Upper lobe of left lung (tissue), 6 donors: Measurements from ENCODE around the gene CELF5. TPM values are rescaled to one million over a fixed set of nuclear protein-coding genes. Genes with fewer than 3 reads are reported as not detected.

Experiments
- ATAC-seq, 2 donors: fragments of 200-7000 bp; cut with Tn5 transposase; one replicate each; pipeline ENCODE4 v1.9.1; 2022; ENCODE audit warnings: mild to moderate bottlenecking in 2 of 2, moderate library complexity in 2 of 2; ENCODE audit not compliant: low FRiP score in 2 of 2
- DNase-seq, 2 donors: peaks; one replicate each; pipeline ENCODE4 v3.0.0-alpha.2; 2019 to 2020
- H3K27ac ChIP-seq, 4 donors: fragments of 200-600 bp; sonication (generic); one replicate each; pipeline ENCODE4 v1.5.1; 2016 to 2019
- H3K27me3 ChIP-seq, 4 donors: fragments of 200-600 bp; sonication (generic); one replicate each; pipeline ENCODE4 v1.5.1; 2017 to 2019
- H3K36me3 ChIP-seq, 4 donors: fragments of 200-600 bp; sonication (generic); one replicate each; pipeline ENCODE4 v1.5.1; 2016 to 2019
- H3K4me1 ChIP-seq, 4 donors: fragments of 200-600 bp; sonication (generic); one replicate each; pipeline ENCODE4 v1.5.1; 2018 to 2019
- H3K4me3 ChIP-seq, 4 donors: fragments of 200-600 bp; sonication (generic); one replicate each; pipeline ENCODE4 v1.5.1; 2017 to 2019; ENCODE audit warnings: mild to moderate bottlenecking in 2 of 4, moderate library complexity in 1 of 4
- H3K9me3 ChIP-seq, 4 donors: fragments of 200-600 bp; sonication (generic); one replicate each; pipeline ENCODE4 v1.5.1; 2018 to 2019
- CTCF ChIP-seq, 6 experiments: fragments of 450-650 bp in 4 of 6; fragments of 200-600 bp in 2 of 6; sonication (generic) in 2 of 6; IDR thresholded peaks; one replicate each; pipeline ENCODE4 v1.5.1; 2016 to 2019; ENCODE audit warnings: antibody characterized with exemption in 6 of 6
- EP300 ChIP-seq, 4 donors: sonication (generic); formaldehyde crosslinking; IDR thresholded peaks; one replicate each; pipeline ENCODE4 v1.5.1; 2017; ENCODE audit warnings: antibody characterized with exemption in 4 of 4, control low read depth in 2 of 4
- POLR2A ChIP-seq, 4 donors: fragments of 450-650 bp; IDR thresholded peaks; one replicate each; pipeline ENCODE4 v1.5.1; 2016 to 2017; ENCODE audit warnings: antibody characterized with exemption in 4 of 4, mild to moderate bottlenecking in 2 of 4
- POLR2AphosphoS5 ChIP-seq, 2 donors: sonication (generic); formaldehyde crosslinking; IDR thresholded peaks; one replicate each; pipeline ENCODE4 v1.5.1; 2017; ENCODE audit warnings: antibody characterized with exemption in 2 of 2
- WGBS, 2 donors: methylation state at CpG; one replicate each; pipeline ENCODE4 v1.1.5; 2017 to 2018; 5-methylcytosine and 5-hydroxymethylcytosine counted together
- total RNA-seq, 6 donors: library from RNA; depleted of rRNA in 4 of 6; stranded (reverse); fragments of >200 nt in 4 of 6; gene quantifications; one replicate each; pipeline versions ENCODE4 v1.1.0 to v1.2.1, GENCODE V29; 2016 to 2021
- donor health status: DM: no; HTN: no; CAD: no; lungs with moderate emphysema.
- donor health status: DM: no; HTN: yes; CAD: no; lungs with severe emphysema.

CELF5 gene
- total RNA-seq, 6 donors from 2014 or later: 0.49 to 0.76 TPM; not detected in 4

GRCh38 chr19:3291644-3292043 lies 67.2 kb downstream of the CELF5 start:
- ATAC-seq: no peak
- H3K36me3 ChIP-seq: no peaks in the 10 kb centered on the region
- TF ChIP-seq POLR2AphosphoS5 (IDR thresholded peaks at IDR 0.05) (no peak), CTCF (IDR thresholded peaks at IDR 0.05) (no peak), POLR2A (IDR thresholded peaks at IDR 0.05) (no peak), EP300 (IDR thresholded peaks at IDR 0.05) (no peak)
- WGBS, 2 donors: 71 to 90% methylated on average over 4 to 5 of the region's 5 CpGs
- no peaks in the 10 kb centered on the region for H3K9me3 ChIP-seq
- H3K4me1 ChIP-seq: no peaks in the 10 kb centered on the region
- no peak for DNase-seq
- no peak overlapping the region for H3K4me3 ChIP-seq
- no peak overlapping the region for H3K27ac ChIP-seq
- no peaks in the 10 kb centered on the region for H3K27me3 ChIP-seq

- Histone ChIP-seq H3K27me3 (no peaks in the 10 kb centered on the region), H3K4me1 (no peaks in the 10 kb centered on the region), H3K27ac (no peak overlapping the region), H3K36me3 (no peaks in the 10 kb centered on the region), H3K4me3 (no peak overlapping the region), H3K9me3 (no peaks in the 10 kb centered on the region)
- 40 to 64% methylated on average over 1 to 9 of the region's 23 CpGs for WGBS, 2 donors
- DNase-seq: no peak
- TF ChIP-seq EP300 (IDR thresholded peaks at IDR 0.05): no peak
- ATAC-seq: peak in 1 of 2 donors; percentile 37
Measured at GRCh38 chr19:3292958-3293529, 68.6 kb downstream of the CELF5 start.

- Histone ChIP-seq H3K36me3 (no peaks in the 10 kb centered on the region), H3K27me3 (no peaks in the 10 kb centered on the region), H3K9me3 (no peaks in the 10 kb centered on the region), H3K4me3 (no peak overlapping the region), H3K4me1 (no peaks in the 10 kb centered on the region), H3K27ac (no peak overlapping the region)
- peak in 1 of 2 donors; percentile 11 for ATAC-seq
- DNase-seq: no peak
- 76 to 84% methylated on average over 8 of the region's 9 CpGs for WGBS, 2 donors
- TF ChIP-seq EP300 (IDR thresholded peaks at IDR 0.05) (no peak), POLR2A (IDR thresholded peaks at IDR 0.05) (no peak), CTCF (IDR thresholded peaks at IDR 0.05) (no peak), POLR2AphosphoS5 (IDR thresholded peaks at IDR 0.05) (no peak)
Measured at GRCh38 chr19:3293560-3293959, 69.1 kb downstream of the CELF5 start.

- Histone ChIP-seq H3K4me3 (no peak overlapping the region), H3K36me3 (no peaks in the 10 kb centered on the region), H3K9me3 (no peaks in the 10 kb centered on the region), H3K27me3 (no peaks in the 10 kb centered on the region), H3K4me1 (no peaks in the 10 kb centered on the region), H3K27ac (no peak overlapping the region)
- TF ChIP-seq POLR2A (IDR thresholded peaks at IDR 0.05) (no peak), POLR2AphosphoS5 (IDR thresholded peaks at IDR 0.05) (no peak), CTCF (IDR thresholded peaks at IDR 0.05) (no peak), EP300 (IDR thresholded peaks at IDR 0.05) (no peak)
- ATAC-seq: no peak
- WGBS, 2 donors: 76 to 90% methylated on average over 20 of the region's 20 CpGs
- no peak for DNase-seq
Measured at GRCh38 chr19:3294080-3294850, 69.8 kb downstream of the CELF5 start.

GRCh38 chr19:3295581-3295980 lies 71.1 kb downstream of the CELF5 start:
- Histone ChIP-seq H3K4me3 (no peak overlapping the region), H3K9me3 (no peaks in the 10 kb centered on the region), H3K27ac (no peak overlapping the region), H3K4me1 (no peaks in the 10 kb centered on the region), H3K27me3 (no peaks in the 10 kb centered on the region), H3K36me3 (no peaks in the 10 kb centered on the region)
- TF ChIP-seq POLR2A (IDR thresholded peaks at IDR 0.05) (no peak), EP300 (IDR thresholded peaks at IDR 0.05) (no peak), POLR2AphosphoS5 (IDR thresholded peaks at IDR 0.05) (no peak), CTCF (IDR thresholded peaks at IDR 0.05) (no peak)
- no peak for DNase-seq
- 30 to 71% methylated on average over 11 to 14 of the region's 14 CpGs for WGBS, 2 donors
- no peak for ATAC-seq
